GM12865 (cell line): ENCODE data around the gene CD248.

ENCODE experiments used
- DNase-seq: peaks from one replicate; pipeline ENCODE4 v3.0.0; 2010; ENCODE audit warnings: low read depth
- H3K4me3 ChIP-seq: 2 replicates; pipeline ENCODE4 v1.5.1; 2011; ENCODE audit warnings: mild to moderate bottlenecking, low read depth, low read length, control low read depth
- CTCF ChIP-seq: IDR thresholded peaks from 2 replicates; pipeline ENCODE4 v1.5.1; 2011; ENCODE audit warnings: low read length, control low read depth, low read depth, inconsistent platforms; ENCODE audit not compliant: insufficient read depth; ENCODE audit errors: missing control alignments

CD248 gene

DNA sequence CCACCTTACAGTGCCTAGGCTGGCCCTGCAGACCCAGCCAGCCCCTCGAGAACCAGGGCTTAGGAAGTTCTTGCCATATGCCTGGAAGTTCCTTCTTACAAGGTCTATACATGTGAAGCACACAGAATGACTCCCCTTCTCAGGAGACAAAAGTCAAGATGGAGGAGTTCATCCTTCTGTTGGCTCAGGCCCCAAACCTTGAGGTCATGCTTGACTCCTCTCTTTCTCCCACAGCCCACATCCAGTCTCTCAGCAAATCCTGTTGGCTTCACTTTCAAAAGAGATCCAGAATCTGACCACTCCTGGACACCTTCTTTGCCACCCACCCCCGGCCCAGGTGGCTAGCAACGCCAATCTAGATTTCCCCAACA lies 1.7 kb upstream of the CD248 start:
- no peak for TF ChIP-seq CTCF
- DNase-seq, result no peak
- no peak overlapping the region for H3K4me3 ChIP-seq

GRCh38 chr11:66317723-66318599 lies 1.1 kb upstream of the CD248 start:
- DNase-seq, result peak; percentile 39
- no peak overlapping the region for H3K4me3 ChIP-seq
- TF ChIP-seq CTCF, result no peak

DNA sequence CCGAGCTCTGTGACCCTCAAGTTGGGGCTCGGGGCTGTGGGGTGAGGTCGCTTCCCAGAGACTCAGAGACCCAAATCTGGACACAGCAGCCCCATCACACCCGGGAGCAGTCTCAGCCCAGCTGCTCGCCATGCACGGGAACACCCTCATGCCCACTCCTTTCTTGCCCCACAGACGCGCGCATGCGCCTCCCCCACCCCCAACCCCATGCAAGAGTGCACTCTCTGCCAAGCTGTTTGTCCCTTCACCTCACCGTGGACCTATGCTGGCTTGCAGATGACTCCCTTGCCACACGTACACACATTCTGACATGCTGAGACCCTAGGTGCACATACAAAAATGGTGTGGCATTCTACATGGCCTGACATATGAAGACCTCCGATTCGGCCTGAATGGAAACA lies 478 bp upstream of the CD248 start:
- no peak for TF ChIP-seq CTCF
- DNase-seq, result no peak
- H3K4me3 ChIP-seq, result no peak overlapping the region

GRCh38 chr11:66315921-66316811 lies 678 bp downstream of the CD248 start:
- H3K4me3 ChIP-seq, result no peak overlapping the region
- no peak for TF ChIP-seq CTCF
- no peak for DNase-seq

DNA sequence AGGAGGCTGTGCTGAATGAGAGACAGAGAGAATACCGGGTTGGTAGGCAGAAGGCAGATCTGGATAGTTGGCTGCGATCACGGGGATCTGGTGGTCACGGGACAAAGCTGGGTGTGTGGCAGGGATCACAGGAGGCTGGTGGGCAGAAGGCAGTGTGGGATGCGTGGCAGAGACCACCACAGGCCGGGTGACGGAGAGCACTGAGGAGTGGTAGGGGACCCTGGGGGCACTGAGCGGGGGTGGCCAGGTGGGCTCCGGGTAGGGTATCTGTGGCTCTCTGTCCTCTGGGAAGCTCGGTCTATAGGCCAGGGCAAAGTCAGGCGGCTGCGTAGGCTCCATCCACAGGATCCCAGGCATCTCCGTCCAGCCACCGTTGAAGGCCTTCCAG lies 1.4 kb downstream of the CD248 start:
- no peak for TF ChIP-seq CTCF
- no peak overlapping the region for H3K4me3 ChIP-seq
- no peak for DNase-seq

- TF ChIP-seq CTCF, result no peak
- no peak overlapping the region for H3K4me3 ChIP-seq
- DNase-seq, result no peak
Observed at GRCh38 chr11:66314561-66315497, 2.0 kb downstream of the CD248 start.
